GM12872 (cell line): ENCODE data around the gene KRTAP9-9.
"Not testable (repeated sequence)": the region's sequence is repeated elsewhere in the genome, so short reads cannot be mapped to it uniquely, and the experiment has no call there.

ENCODE experiments used
- CTCF ChIP-seq: IDR thresholded peaks from 3 replicates; pipeline ENCODE4 v1.5.1; 2011; ENCODE audit warnings: low read depth, mild to moderate bottlenecking, low read length, moderate library complexity; ENCODE audit not compliant: insufficient read depth

Gene KRTAP9-9

GRCh38 chr17:41275648-41276190 lies 20.5 kb downstream of the KRTAP9-9 start, which contains the start of gene KRTAP9-7:
Gene KRTAP9-7 (plus strand): TSS chr17:41275698. CDS start chr17:41275698, 0 bp downstream.
- TF ChIP-seq CTCF, result not testable (repeated sequence)

DNA sequence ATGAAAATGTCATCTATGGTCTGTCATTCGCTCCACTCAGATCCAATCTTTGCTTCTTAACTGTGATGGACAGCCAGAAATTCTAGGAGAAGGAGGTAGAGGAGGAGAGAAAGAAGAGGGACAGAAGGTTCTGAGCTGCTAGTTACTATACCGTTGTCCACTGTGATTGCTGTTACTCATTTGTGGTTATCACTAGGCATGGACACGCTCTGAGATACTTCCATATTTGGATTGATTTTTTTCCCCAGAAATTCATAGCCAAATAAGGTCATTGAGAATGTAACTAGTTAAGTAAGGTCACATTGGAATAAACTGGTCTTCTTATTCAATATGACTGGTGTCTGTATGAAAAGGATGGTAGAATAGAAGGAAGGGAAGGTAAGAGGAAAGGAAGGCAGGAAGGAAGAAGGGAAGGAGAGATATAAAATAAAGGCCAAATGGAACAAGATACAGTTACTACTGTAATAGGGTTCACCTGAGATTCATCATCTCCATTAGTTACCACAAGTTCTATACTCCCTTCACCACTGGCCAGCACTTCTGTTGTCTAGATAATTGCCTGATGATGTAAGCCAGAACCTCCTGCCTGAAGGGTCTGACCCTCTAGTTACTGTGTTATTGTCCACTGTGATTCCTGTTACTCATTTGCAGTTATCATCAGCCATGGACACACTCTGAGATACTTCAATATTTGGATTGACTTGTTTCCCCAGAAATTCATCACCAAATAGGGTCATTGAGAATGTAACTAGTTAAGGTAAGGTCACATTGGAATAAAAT lies 23.2 kb downstream of the KRTAP9-9 start:
- TF ChIP-seq CTCF, result no peak

- no peak for TF ChIP-seq CTCF
Measured at GRCh38 chr17:41284043-41284442, 28.9 kb downstream of the KRTAP9-9 start.

DNA sequence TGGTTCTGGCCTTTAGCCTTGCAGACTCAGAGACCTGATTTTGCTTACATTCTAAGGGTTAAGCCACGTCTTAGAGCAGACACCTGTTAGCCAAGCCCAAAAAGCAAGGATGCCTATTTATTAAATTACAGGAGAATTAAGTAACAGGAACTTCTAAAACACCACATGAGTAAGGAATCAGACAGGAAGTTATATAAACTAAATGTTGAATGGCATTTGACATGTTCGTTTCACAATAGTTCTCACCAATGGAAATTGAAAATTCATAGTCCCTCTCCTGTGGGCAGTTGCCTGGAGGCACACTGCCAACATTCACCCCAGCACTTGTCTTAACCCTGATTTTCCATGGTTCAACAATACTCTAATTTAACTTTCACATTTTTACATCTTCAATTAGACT lies 29.4 kb downstream of the KRTAP9-9 start:
- no peak for TF ChIP-seq CTCF

- TF ChIP-seq CTCF, result no peak
Measured at GRCh38 chr17:41287050-41287449, 31.9 kb downstream of the KRTAP9-9 start.

DNA sequence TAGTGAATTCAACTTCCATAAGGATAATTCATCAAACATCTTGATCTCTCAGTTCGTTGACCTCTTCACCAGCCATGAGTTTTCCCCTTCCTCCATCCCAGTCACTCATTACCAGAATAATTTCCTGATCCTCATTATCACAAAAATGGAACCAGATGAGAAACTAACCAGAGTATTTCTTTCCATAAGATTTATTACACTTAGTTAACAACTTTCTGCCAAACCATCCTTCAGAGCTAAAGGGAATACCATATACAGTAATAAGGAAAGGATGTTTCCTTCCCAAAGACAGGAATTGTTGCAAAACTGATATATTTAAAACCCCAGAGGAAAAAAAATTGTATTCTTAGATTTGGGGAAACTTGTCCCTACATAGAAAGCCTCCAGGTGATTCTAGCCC lies 38.8 kb downstream of the KRTAP9-9 start:
- no peak for TF ChIP-seq CTCF

DNA sequence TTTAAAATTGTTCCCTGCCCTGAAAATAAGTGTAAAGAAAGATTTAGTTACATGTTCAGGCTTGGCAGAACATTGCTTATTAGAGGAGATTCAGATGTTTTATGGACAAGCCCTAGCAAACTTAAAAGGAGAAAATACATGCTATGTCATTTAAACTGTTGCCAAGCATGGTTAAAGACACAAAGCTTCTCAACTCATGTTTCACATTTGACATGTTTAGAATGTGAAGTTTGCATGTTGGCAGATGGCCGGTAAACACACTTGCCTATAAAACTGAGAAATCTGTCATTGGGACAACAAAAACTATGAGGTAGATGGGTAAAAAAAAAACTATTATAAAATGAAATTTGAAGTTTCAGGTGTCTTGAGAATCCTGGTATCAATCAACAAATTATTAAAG lies 41.7 kb downstream of the KRTAP9-9 start:
- TF ChIP-seq CTCF, result no peak
